RPMI8226 (cell line): ENCODE data around the gene GBP7.
A peak's percentile ranks its signal among the peaks of the same experiment; 100 is the strongest.
"Not testable (repeated sequence)": the region's sequence is repeated elsewhere in the genome, so short reads cannot be mapped to it uniquely, and the experiment has no call there.

Experiments used
- DNase-seq: peaks from one replicate; pipeline ENCODE4 v3.0.0-alpha.2; 2015

Gene GBP7, protein sequence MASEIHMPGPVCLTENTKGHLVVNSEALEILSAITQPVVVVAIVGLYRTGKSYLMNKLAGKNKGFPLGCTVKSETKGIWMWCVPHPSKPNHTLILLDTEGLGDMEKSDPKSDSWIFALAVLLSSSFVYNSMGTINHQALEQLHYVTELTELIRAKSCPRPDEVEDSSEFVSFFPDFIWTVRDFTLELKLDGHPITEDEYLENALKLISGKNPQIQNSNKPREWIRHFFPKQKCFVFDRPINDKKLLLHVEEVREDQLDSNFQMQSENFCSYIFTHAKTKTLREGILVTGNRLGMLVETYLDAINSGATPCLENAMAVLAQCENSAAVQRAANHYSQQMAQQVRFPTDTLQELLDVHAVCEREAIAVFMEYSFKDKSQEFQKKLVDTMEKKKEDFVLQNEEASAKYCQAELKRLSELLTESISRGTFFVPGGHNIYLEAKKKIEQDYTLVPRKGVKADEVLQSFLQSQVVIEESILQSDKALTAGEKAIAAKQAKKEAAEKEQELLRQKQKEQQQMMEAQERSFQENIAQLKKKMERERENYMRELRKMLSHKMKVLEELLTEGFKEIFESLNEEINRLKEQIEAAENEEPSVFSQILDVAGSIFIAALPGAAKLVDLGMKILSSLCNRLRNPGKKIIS

DNA sequence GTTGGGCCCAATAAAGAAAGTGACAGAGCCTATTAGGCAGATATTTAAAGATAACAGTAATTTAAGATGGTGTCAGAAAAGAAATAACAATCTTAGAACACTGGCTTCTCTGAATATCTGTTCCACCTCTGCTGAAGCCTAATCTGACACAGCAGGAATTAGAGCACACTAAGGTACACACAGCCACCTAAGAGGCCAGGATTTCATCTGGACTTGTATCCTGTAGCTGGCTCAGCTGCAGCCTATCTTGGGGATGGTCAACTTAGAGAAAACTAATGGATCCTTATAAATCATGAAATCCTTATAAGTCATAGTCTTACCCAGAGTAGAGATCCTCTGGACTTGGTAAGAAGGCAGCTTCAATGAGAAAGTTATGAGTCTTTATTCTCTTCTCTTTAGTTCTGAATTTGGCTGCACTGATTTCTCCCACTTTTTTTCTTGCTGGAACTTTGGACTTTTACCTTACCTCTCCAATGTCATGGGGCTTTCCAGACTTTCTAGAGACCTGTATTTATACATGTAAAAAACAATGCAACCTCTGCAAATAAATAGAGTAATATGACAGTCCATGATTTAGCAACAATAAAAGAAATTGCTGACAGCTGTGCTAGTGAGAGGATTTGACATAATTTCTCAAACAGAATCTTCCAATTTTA lies at the start of gene GBP7:
GBP7 (minus strand) TSS at position 403 of the 656 bp plus-strand sequence. CDS start 4,068 bp downstream, outside the sequence.
- DNase-seq, result no peak

DNA sequence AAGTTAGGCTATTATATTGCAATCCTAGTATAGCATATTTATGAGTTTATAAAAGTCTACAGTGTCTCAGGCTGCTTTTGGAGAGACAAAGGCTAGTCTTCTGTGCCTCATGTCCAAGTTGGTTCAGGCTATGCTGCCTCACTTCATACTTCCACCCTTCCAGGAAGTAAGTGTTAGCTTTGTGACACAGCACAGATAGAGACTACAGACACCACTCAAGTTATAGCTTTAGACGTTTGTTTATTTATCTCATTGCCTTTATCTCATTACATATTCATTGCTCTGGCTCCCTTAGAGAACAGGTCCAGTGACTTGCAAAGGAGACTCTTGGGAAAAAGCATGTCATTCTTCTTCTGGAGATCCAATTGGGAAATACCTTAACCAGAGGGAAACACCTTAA lies 45.5 kb upstream of the GBP7 start:
- DNase-seq, result no peak

GRCh38 chr1:89219851-89220250 lies 44.0 kb upstream of the GBP7 start:
- not testable (repeated sequence) for DNase-seq

DNA sequence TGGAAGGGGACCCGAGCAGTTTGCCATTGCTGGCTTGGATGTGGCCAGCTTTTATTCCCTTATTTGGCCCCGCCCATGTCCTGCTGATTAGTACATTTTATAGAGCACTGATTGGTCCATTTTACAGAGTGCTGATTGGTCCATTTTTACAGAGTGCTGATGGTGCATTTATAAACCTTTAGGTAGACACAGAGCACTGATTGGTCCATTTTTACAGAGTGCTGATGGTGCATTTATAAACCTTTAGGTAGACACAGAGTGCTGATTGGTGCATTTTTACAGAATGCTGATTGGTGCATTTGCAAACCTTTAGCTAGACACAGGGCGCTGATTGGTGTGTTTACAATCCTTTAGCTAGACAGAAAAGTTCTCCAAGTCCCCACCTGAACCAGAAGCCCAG lies 43.1 kb upstream of the GBP7 start:
- not testable (repeated sequence) for DNase-seq

GRCh38 chr1:89213347-89213746 lies 37.5 kb upstream of the GBP7 start:
- no peak for DNase-seq

DNA sequence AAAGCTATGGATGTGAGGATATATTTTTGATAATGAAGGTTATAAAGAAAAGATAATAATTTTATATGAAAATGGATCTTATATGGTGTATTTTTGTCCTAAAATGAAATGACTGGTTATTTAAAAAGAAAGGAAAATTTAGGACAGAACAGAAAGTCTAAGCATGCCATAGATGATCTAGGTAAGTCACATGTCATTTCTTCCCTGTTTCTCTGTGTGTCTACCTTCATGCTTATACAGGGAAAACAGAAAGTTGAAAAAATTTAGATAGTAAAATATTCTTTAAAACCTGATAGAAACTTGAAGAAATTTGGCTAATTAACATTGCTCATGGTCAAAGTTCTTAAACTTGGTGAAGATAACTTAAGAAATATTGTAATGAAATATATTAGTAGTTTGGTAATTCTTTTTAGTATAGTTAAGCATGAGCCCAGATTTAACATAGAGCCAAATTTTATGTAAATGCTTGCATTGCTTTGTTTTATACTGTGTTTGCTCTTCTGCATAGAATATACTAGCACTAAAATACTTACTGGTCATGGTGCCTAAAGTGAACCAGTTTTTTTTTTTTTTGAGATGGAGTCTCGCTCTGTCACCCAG lies 35.3 kb upstream of the GBP7 start:
- DNase-seq, result no peak

DNA sequence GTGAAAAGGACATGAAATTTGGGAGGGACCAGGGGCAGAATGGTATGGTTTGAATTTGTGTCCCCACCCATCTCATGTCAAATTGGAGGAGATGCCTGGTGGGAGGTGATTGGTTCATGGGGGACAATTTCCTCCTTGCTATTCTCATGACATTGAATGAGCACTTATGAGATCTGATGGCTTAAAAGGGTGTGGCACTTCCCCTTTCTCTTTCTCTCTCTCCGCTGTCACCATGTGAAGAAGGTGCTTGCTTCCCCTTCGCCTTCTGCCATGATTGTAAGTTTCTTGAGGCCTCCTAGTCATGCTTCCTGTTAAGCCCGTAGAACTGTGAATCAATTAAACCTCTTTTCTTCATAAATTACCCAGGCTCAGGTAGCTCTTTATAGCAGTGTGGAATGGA lies 30.6 kb upstream of the GBP7 start:
- no peak for DNase-seq

- no peak for DNase-seq
Observed at GRCh38 chr1:89203166-89203565, 27.4 kb upstream of the GBP7 start.

- DNase-seq, result no peak
Observed at GRCh38 chr1:89201106-89201794, 25.4 kb upstream of the GBP7 start.

GRCh38 chr1:89200663-89201062 lies 24.9 kb upstream of the GBP7 start:
- DNase-seq, result no peak

DNA sequence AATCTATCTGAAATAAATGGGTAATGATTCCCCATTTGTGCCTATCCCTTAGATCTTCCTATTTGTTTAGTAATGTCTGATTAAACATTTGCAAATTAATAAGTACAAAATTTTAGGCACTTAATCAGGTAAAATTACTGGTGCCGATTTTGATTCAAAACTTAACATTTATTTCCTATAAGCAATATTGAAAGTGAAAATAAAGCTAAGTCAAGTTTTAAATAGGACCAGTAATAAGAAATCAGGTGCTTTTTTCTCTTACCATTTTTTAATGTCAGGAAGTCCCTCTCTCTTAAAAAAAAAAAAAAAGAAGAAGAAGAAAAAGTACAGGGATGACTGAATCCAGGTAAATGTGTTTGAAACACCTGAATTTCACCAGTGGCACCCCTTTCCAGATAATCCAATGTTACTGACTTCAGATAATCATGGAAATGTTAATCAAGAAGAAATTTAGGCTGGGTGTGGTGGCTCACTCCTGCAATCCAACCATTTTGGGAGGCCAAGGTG lies 23.8 kb upstream of the GBP7 start:
- no peak for DNase-seq

- DNase-seq, result peak; percentile 49
Observed at GRCh38 chr1:89198491-89199072, 22.8 kb upstream of the GBP7 start, which contains the start of gene GBP4. GBP4 (minus strand) TSS chr1:89198942; CDS start chr1:89198834, 108 bp downstream.

DNA sequence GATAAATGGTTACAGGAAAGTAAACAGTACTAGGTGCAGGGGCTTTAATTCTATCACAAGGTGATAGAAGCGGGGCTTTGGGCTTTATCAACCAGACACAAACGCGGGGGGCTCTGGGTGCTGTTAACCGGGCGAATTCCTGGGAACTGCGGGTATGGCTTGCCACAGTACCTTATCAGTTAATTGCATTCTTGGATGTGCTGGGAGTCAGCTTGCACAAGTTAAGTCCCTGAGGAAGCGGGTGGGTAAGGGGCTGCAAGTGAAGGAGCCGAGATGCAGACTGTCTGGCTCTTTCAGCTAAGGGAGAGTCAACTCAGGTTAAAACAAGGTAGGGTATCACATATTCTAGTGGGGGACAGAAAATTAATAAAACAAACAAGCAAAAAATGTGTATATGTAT lies 22.3 kb upstream of the GBP7 start:
- no peak for DNase-seq

DNA sequence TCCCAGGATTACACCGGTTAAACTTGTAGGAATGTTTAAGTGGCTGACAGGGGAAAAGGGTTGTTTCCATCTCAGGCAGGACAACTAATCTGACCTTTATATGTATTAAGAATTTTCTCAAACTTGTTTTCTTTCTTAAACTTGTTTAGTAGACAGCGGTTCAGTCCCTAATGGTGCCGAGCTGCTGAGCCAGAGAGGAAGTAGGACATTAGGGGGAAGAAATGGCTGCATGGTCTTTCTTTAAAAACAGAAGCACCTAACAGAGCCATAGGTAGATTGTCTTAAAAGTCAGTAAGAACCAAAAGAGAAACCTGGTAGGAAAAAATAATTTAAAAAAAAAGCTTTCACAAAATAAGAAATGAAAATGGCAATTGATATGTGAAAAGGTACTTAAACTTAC lies 19.7 kb upstream of the GBP7 start:
- no peak for DNase-seq

DNA sequence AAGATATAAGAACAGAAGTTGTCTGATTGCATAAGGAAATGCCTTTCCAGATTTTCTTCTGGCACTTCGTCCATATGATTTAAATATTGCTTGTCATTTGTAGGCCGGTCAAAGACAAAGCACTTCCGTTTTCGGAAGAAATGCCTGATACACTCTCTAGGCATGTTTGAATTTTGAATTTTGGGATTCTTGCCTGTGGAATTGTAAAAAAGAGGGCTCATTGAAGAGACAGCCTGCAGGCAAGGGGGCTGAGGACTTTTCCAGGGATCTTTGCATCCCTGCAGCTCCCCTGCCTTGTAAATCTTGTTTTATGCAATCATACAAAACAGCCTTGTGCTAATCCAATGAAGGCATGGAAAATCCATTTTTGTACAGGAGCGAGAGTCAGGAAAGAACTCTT lies 15.5 kb upstream of the GBP7 start:
- DNase-seq, result no peak

- DNase-seq, result no peak
Observed at GRCh38 chr1:89190017-89190416, 14.2 kb upstream of the GBP7 start.

GRCh38 chr1:89179343-89179742 lies 3.5 kb upstream of the GBP7 start:
- no peak for DNase-seq

- DNase-seq, result no peak
Observed at GRCh38 chr1:89176971-89177370, 1.2 kb upstream of the GBP7 start.

- no peak for DNase-seq
Observed at GRCh38 chr1:89174491-89174890, 1.3 kb downstream of the GBP7 start.

DNA sequence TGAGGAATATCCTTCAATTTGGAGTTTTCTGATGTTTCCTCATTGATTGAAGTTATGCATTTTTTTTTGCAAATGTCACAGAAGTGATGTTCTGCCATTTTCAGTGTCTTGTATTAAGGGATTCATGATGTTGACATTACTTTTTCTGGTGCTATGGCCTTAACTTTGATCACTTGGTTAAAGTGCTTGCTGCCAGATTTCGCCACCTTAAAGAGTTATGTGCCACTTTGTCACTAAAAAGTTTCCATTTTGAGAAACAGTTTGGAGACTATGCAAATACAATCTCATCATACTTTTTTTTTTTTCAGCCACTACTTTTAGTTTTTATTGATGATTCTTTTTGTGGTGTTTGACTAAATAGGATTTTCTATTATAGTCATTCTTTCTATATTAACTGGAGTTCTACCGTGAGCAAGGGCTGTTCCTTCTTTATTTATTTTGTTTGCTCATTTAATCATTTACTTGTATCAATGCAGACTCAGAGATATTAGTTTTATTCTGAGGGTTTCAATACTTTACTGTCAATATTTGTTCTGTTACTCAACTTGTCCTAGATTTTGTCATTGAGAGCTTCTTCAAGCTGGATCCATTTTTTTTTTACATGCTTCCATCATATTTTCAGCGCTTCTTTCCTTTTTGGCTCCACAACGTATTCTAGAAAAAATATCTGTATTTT lies 3.2 kb downstream of the GBP7 start:
- no peak for DNase-seq

DNA sequence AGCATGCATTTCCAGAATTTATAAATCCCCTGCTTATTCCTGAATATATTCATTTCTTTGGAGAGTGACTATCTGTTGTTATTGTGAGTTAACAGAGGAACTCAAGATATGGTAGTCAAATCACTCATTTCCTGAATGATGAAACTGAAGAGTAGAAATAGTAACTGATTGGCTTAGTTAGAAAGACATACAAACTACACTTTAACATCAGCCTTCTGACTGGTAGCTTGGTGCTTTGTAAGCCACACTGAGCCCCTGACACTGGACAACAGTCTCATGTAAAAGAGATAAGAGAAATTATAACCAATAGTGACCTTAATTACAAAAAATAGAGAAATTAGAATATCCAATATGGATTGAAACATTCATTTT lies 4.8 kb downstream of the GBP7 start:
- no peak for DNase-seq
